GM23338 (cell line): ENCODE results near the gene HEATR5B. TPM values are rescaled to one million over a fixed set of nuclear protein-coding genes. Genes with fewer than 3 reads are reported as not detected.

Source experiments
- ATAC-seq: fragments of 200-7000 bp; cut with Tn5 transposase; 3 replicates; pipeline ENCODE4 v1.9.1; 2020
- DNase-seq: peaks from one replicate; pipeline ENCODE4 v3.0.0-alpha.2; 2015; ENCODE audit warnings: low spot score
- H2AFZ ChIP-seq: fragments of 200-600 bp; sonication (generic); 2 replicates; pipeline ENCODE4 v1.8.0; 2016; ENCODE audit warnings: antibody characterized with exemption, mild to moderate bottlenecking, moderate library complexity
- H3F3A ChIP-seq: fragments of 200-600 bp; sonication (generic); replicated peaks from 2 replicates; pipeline ENCODE4 v1.8.0; 2017; ENCODE audit warnings: antibody characterized with exemption, mixed run types, low read depth
- H3K27ac ChIP-seq: fragments of 200-600 bp; sonication (generic); 2 replicates; pipeline ENCODE4 v1.6.1; 2016; ENCODE audit warnings: low read depth
- H3K27me3 ChIP-seq: fragments of 200-600 bp; sonication (generic); 2 replicates; pipeline ENCODE4 v1.8.0; 2016; ENCODE audit warnings: mild to moderate bottlenecking, mixed run types, moderate library complexity; ENCODE audit not compliant: insufficient read depth
- H3K36me3 ChIP-seq: fragments of 200-600 bp; sonication (generic); 2 replicates; pipeline ENCODE4 v1.8.0; 2016; ENCODE audit warnings: mild to moderate bottlenecking; ENCODE audit not compliant: insufficient read depth
- H3K4me1 ChIP-seq: fragments of 200-600 bp; sonication (generic); 2 replicates; pipeline ENCODE4 v1.8.0; 2016; ENCODE audit warnings: mild to moderate bottlenecking, moderate library complexity; ENCODE audit not compliant: insufficient read depth
- H3K4me2 ChIP-seq: fragments of 200-600 bp; sonication (generic); 2 replicates; pipeline ENCODE4 v1.7.1; 2017; ENCODE audit warnings: mixed run types
- H3K4me3 ChIP-seq: fragments of 200-600 bp; sonication (generic); 2 replicates; pipeline ENCODE4 v1.6.1; 2016; ENCODE audit warnings: mixed run types
- H3K79me2 ChIP-seq: fragments of 200-600 bp; sonication (generic); replicated peaks from 2 replicates; pipeline ENCODE4 v1.8.0; 2017; ENCODE audit warnings: mild to moderate bottlenecking; ENCODE audit not compliant: insufficient read depth
- H3K9me2 ChIP-seq: fragments of 200-600 bp; sonication (generic); 2 replicates; pipeline ENCODE4 v1.8.0; 2017; ENCODE audit not compliant: insufficient read depth
- H4K20me1 ChIP-seq: fragments of 200-600 bp; sonication (generic); replicated peaks from 2 replicates; pipeline ENCODE4 v1.8.0; 2017; ENCODE audit warnings: mild to moderate bottlenecking; ENCODE audit not compliant: insufficient read depth
- H3K27ac Mint-ChIP-seq: 2 replicates; pipeline ENCODE4 v1.8.0; 2020; ENCODE audit warnings: inconsistent platforms, mild to moderate bottlenecking, moderate library complexity, mixed read lengths
- H3K27me3 Mint-ChIP-seq: 3 replicates; pipeline ENCODE4 v1.8.0; 2022; ENCODE audit warnings: low read depth, mild to moderate bottlenecking, moderate library complexity, mixed read lengths, inconsistent platforms; ENCODE audit not compliant: insufficient read depth, poor library complexity
- H3K36me3 Mint-ChIP-seq: 3 replicates; pipeline ENCODE4 v1.8.0; 2021; ENCODE audit warnings: low read depth, mild to moderate bottlenecking, inconsistent platforms, moderate library complexity, mixed read lengths
- H3K4me1 Mint-ChIP-seq: 3 replicates; pipeline ENCODE4 v1.8.0; 2020; ENCODE audit warnings: mild to moderate bottlenecking, inconsistent platforms, mixed read lengths
- H3K4me3 Mint-ChIP-seq: 3 replicates; pipeline ENCODE4 v1.8.0; 2021; ENCODE audit warnings: moderate library complexity, mild to moderate bottlenecking, inconsistent platforms, mixed read lengths
- H3K9me3 Mint-ChIP-seq: 3 replicates; pipeline ENCODE4 v1.8.0; 2020; ENCODE audit warnings: moderate library complexity, mild to moderate bottlenecking, inconsistent platforms, mixed read lengths
- CREB1 ChIP-seq: fragments of 250-450 bp; sonication (Bioruptor Pico); IDR thresholded peaks from 2 replicates; pipeline ENCODE4 v1.5.0; 2020; ENCODE audit warnings: low read depth, mild to moderate bottlenecking, moderate library complexity
- EZH2 ChIP-seq: fragments of 200-600 bp; sonication (generic); IDR thresholded peaks from one replicate; pipeline ENCODE4 v1.8.0; 2017; ENCODE audit warnings: antibody characterized with exemption, mild to moderate bottlenecking, low read depth; ENCODE audit not compliant: unreplicated experiment
- JUNB ChIP-seq: IDR thresholded peaks from one replicate; pipeline ENCODE4 v1.6.1; 2016; ENCODE audit warnings: antibody characterized with exemption; ENCODE audit not compliant: unreplicated experiment
- NANOG ChIP-seq: IDR thresholded peaks from 2 replicates; pipeline ENCODE4 v1.6.1; 2016; ENCODE audit warnings: antibody characterized with exemption, borderline replicate concordance
- POLR2AphosphoS5 ChIP-seq: IDR thresholded peaks from 2 replicates; pipeline ENCODE4 v1.6.1; 2016; ENCODE audit warnings: antibody characterized with exemption, low read depth
- STAT1 ChIP-seq: IDR thresholded peaks from one replicate; pipeline ENCODE4 v1.6.1; 2016; ENCODE audit warnings: antibody characterized with exemption; ENCODE audit not compliant: unreplicated experiment
- ZNF114 ChIP-seq: fragments of 250-450 bp; sonication (Bioruptor Pico); IDR thresholded peaks from 2 replicates; pipeline ENCODE4 v1.5.0; 2020; ENCODE audit warnings: mild to moderate bottlenecking, moderate library complexity
- ZNF331 ChIP-seq: fragments of 250-450 bp; sonication (Bioruptor Pico); IDR thresholded peaks from 2 replicates; pipeline ENCODE4 v1.5.0; 2020; ENCODE audit warnings: low read depth, mild to moderate bottlenecking, moderate library complexity
- polyA plus RNA-seq: library from polyadenylated mRNA; unstranded; fragments of >200 nt; fragmentation: Nextera tagmentation; extraction: Ambion mirVana; gene quantifications from 2 replicates; pipeline ENCODE4 v1.2.1, GENCODE V29; 2016
- total RNA-seq: library from RNA; depleted of rRNA; stranded (reverse); fragments of >200 nt; shearing (Covaris generic); gene quantifications from 2 replicates; pipeline ENCODE4 v1.2.3, GENCODE V29; 2014
- TF ChIP-seq, protein P1 (sequence below): IDR thresholded peaks from one replicate; pipeline ENCODE4 v1.6.1; 2018; ENCODE audit warnings: antibody characterized with exemption; ENCODE audit not compliant: unreplicated experiment
- TF ChIP-seq, protein P2 (sequence below), 2 experiments: fragments of 200-600 bp in 1 of 2; sonication (generic) in 1 of 2; conservative IDR thresholded peaks; 2 replicates each; pipeline versions ENCODE4 v1.5.1 to v1.6.1; 2016 to 2017; ENCODE audit warnings: antibody characterized with exemption in 2 of 2, low read depth in 2 of 2, mild to moderate bottlenecking in 2 of 2, moderate library complexity in 1 of 2
- TF ChIP-seq, protein P3 (sequence below): fragments of 250-450 bp; sonication (Bioruptor Pico); IDR thresholded peaks from 2 replicates; pipeline ENCODE4 v1.5.0; 2020; ENCODE audit warnings: mild to moderate bottlenecking, moderate library complexity

The HEATR5B gene
- total and polyA plus RNA-seq, 2 experiments from 2014 or later: 4.0 to 18.8 TPM

DNA sequence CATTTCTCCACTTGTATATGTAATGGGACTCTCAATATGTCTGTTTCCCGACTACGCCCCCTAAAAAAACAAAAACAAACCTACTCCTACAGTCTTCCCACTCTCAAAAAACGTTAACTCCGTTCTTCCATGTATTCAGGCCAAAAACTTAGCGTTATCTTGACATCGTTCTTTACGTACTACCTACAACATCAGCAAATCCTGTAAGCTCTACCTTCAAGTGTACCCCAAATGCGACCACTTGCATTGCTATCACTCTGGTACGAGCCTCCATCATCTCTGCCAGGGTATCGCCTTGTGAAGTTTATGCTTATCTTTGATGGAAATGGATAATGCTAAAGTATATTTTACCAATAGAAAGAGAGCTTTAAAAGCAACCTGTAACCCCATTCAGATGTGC is 625 bp upstream of the HEATR5B start:
- no peaks in the 10 kb centered on the region for H4K20me1 ChIP-seq
- H3K79me2 ChIP-seq: peaks cover 9% of the 10 kb centered on the region; the same call in 1 of the 2 replicates
- no peaks in the 10 kb centered on the region for H3K36me3 ChIP-seq
- no peaks in the 10 kb centered on the region for H3F3A ChIP-seq
- peak overlapping the region; percentile 80; the same call in 1 of the 2 replicates for H2AFZ ChIP-seq
- H3K4me2 ChIP-seq: peak overlapping the region; percentile 80
- peaks cover 9% of the 10 kb centered on the region for H3K4me1 ChIP-seq
- no peaks in the 10 kb centered on the region for H3K27me3 ChIP-seq
- Mint-ChIP-seq H3K9me3 (no peaks in the 10 kb centered on the region), H3K36me3 (no peaks in the 10 kb centered on the region; the same call in 1 of the 3 replicates), H3K27ac (no peak overlapping the region), H3K4me1 (no peaks in the 10 kb centered on the region; the same call in none of the 3 replicates), H3K4me3 (no peak overlapping the region), H3K27me3 (peaks cover 2% of the 10 kb centered on the region)
- no peak overlapping the region for H3K27ac ChIP-seq
- TF ChIP-seq, protein P1, sequence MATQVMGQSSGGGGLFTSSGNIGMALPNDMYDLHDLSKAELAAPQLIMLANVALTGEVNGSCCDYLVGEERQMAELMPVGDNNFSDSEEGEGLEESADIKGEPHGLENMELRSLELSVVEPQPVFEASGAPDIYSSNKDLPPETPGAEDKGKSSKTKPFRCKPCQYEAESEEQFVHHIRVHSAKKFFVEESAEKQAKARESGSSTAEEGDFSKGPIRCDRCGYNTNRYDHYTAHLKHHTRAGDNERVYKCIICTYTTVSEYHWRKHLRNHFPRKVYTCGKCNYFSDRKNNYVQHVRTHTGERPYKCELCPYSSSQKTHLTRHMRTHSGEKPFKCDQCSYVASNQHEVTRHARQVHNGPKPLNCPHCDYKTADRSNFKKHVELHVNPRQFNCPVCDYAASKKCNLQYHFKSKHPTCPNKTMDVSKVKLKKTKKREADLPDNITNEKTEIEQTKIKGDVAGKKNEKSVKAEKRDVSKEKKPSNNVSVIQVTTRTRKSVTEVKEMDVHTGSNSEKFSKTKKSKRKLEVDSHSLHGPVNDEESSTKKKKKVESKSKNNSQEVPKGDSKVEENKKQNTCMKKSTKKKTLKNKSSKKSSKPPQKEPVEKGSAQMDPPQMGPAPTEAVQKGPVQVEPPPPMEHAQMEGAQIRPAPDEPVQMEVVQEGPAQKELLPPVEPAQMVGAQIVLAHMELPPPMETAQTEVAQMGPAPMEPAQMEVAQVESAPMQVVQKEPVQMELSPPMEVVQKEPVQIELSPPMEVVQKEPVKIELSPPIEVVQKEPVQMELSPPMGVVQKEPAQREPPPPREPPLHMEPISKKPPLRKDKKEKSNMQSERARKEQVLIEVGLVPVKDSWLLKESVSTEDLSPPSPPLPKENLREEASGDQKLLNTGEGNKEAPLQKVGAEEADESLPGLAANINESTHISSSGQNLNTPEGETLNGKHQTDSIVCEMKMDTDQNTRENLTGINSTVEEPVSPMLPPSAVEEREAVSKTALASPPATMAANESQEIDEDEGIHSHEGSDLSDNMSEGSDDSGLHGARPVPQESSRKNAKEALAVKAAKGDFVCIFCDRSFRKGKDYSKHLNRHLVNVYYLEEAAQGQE: no peak
- TF ChIP-seq CREB1 (CRISPR knock-in tag) (no peak), POLR2AphosphoS5 (no peak), ZNF331 (CRISPR knock-in tag) (no peak), EZH2 (no peak), ZNF114 (CRISPR knock-in tag) (no peak), STAT1 (no peak), NANOG (no peak)
- DNase-seq (no peak), ATAC-seq (no peak)
- peak overlapping the region; percentile 64 for H3K4me3 ChIP-seq
- H3K9me2 ChIP-seq: no peaks in the 10 kb centered on the region

DNA sequence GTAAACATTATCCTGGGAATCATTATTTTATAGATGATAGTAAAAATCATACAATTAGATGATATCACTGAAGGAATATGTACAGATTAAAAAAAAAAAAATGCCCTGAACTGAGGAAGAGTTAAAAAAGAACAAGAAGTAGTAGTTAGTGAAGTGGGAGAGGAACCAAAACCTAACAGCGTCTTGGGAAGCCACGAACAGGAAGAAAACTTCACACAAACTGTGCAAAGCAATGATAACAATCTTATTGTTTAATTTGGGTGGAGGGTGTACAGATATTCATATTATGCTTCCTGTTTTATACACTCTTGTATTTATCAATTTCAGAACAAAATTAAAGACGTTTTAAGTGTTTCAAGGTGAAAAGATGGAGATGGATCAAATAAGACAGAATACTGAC is 3.5 kb downstream of the HEATR5B start:
- Mint-ChIP-seq H3K4me1 (no peaks in the 10 kb centered on the region; the same call in none of the 3 replicates), H3K27me3 (no peaks in the 10 kb centered on the region), H3K27ac (no peak overlapping the region), H3K4me3 (no peak overlapping the region), H3K36me3 (no peaks in the 10 kb centered on the region; the same call in 1 of the 3 replicates), H3K9me3 (no peaks in the 10 kb centered on the region)
- Histone ChIP-seq H2AFZ (no peak overlapping the region), H4K20me1 (no peaks in the 10 kb centered on the region), H3K4me2 (no peak overlapping the region), H3K27ac (no peak overlapping the region), H3K79me2 (peaks cover 9% of the 10 kb centered on the region; the same call in 1 of the 2 replicates), H3K4me3 (no peak overlapping the region), H3K4me1 (peaks cover 9% of the 10 kb centered on the region), H3F3A (no peaks in the 10 kb centered on the region), H3K36me3 (0 out of 2 replicates have a peak, but pooled peaks cover 4% of the 10 kb centered on the region), H3K9me2 (no peaks in the 10 kb centered on the region), H3K27me3 (no peaks in the 10 kb centered on the region)
- ATAC-seq (no peak), DNase-seq (no peak)
- TF ChIP-seq JUNB (no peak), POLR2AphosphoS5 (no peak), CREB1 (CRISPR knock-in tag) (no peak), NANOG (no peak), EZH2 (no peak)
- TF ChIP-seq, protein P2, sequence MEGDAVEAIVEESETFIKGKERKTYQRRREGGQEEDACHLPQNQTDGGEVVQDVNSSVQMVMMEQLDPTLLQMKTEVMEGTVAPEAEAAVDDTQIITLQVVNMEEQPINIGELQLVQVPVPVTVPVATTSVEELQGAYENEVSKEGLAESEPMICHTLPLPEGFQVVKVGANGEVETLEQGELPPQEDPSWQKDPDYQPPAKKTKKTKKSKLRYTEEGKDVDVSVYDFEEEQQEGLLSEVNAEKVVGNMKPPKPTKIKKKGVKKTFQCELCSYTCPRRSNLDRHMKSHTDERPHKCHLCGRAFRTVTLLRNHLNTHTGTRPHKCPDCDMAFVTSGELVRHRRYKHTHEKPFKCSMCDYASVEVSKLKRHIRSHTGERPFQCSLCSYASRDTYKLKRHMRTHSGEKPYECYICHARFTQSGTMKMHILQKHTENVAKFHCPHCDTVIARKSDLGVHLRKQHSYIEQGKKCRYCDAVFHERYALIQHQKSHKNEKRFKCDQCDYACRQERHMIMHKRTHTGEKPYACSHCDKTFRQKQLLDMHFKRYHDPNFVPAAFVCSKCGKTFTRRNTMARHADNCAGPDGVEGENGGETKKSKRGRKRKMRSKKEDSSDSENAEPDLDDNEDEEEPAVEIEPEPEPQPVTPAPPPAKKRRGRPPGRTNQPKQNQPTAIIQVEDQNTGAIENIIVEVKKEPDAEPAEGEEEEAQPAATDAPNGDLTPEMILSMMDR (conservative IDR thresholded peaks at IDR 0.05; ENCODE audit: low read depth in 2 of 2): no peak
- TF ChIP-seq, protein P3, sequence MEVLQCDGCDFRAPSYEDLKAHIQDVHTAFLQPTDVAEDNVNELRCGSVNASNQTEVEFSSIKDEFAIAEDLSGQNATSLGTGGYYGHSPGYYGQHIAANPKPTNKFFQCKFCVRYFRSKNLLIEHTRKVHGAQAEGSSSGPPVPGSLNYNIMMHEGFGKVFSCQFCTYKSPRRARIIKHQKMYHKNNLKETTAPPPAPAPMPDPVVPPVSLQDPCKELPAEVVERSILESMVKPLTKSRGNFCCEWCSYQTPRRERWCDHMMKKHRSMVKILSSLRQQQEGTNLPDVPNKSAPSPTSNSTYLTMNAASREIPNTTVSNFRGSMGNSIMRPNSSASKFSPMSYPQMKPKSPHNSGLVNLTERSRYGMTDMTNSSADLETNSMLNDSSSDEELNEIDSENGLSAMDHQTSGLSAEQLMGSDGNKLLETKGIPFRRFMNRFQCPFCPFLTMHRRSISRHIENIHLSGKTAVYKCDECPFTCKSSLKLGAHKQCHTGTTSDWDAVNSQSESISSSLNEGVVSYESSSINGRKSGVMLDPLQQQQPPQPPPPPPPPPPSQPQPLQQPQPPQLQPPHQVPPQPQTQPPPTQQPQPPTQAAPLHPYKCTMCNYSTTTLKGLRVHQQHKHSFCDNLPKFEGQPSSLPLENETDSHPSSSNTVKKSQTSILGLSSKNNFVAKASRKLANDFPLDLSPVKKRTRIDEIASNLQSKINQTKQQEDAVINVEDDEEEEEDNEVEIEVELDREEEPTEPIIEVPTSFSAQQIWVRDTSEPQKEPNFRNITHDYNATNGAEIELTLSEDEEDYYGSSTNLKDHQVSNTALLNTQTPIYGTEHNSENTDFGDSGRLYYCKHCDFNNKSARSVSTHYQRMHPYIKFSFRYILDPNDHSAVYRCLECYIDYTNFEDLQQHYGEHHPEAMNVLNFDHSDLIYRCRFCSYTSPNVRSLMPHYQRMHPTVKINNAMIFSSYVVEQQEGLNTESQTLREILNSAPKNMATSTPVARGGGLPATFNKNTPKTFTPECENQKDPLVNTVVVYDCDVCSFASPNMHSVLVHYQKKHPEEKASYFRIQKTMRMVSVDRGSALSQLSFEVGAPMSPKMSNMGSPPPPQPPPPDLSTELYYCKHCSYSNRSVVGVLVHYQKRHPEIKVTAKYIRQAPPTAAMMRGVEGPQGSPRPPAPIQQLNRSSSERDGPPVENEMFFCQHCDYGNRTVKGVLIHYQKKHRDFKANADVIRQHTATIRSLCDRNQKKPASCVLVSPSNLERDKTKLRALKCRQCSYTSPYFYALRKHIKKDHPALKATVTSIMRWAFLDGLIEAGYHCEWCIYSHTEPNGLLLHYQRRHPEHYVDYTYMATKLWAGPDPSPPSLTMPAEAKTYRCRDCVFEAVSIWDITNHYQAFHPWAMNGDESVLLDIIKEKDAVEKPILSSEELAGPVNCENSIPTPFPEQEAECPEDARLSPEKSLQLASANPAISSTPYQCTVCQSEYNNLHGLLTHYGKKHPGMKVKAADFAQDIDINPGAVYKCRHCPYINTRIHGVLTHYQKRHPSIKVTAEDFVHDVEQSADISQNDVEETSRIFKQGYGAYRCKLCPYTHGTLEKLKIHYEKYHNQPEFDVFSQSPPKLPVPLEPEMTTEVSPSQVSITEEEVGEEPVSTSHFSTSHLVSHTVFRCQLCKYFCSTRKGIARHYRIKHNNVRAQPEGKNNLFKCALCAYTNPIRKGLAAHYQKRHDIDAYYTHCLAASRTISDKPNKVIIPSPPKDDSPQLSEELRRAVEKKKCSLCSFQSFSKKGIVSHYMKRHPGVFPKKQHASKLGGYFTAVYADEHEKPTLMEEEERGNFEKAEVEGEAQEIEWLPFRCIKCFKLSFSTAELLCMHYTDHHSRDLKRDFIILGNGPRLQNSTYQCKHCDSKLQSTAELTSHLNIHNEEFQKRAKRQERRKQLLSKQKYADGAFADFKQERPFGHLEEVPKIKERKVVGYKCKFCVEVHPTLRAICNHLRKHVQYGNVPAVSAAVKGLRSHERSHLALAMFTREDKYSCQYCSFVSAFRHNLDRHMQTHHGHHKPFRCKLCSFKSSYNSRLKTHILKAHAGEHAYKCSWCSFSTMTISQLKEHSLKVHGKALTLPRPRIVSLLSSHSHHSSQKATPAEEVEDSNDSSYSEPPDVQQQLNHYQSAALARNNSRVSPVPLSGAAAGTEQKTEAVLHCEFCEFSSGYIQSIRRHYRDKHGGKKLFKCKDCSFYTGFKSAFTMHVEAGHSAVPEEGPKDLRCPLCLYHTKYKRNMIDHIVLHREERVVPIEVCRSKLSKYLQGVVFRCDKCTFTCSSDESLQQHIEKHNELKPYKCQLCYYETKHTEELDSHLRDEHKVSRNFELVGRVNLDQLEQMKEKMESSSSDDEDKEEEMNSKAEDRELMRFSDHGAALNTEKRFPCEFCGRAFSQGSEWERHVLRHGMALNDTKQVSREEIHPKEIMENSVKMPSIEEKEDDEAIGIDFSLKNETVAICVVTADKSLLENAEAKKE (CRISPR knock-in tag): no peak
